GM18873 (cell line): ENCODE results near the gene ELFN2.

Source experiments
- ATAC-seq: cut with Tn5 transposase; IDR thresholded peaks from one replicate; pipeline ENCODE4 v1.9.1; 2021; ENCODE audit warnings: mild to moderate bottlenecking, moderate library complexity, moderate number of reproducible peaks; ENCODE audit not compliant: unreplicated experiment, low FRiP score

The ELFN2 gene

DNA sequence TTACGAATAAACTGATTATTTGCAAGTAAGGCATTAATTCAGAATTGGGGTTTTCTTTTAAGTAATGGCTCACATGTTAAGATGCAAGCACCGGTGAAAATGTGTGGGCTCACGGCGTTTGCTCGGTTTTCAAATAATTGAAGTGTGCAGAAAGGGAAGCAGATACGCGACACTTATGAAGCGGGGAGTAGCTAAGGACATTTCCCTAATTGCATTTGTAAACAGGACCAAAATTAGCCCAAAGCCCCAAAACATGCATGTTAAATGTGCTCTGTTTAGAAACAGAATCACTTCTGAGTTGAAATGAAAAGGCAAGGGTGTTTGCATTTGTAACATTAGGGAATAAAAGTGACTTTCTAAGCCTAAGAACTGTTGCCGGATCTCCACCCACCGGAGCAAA is 61.3 kb downstream of the ELFN2 start:
- no peak for ATAC-seq

DNA sequence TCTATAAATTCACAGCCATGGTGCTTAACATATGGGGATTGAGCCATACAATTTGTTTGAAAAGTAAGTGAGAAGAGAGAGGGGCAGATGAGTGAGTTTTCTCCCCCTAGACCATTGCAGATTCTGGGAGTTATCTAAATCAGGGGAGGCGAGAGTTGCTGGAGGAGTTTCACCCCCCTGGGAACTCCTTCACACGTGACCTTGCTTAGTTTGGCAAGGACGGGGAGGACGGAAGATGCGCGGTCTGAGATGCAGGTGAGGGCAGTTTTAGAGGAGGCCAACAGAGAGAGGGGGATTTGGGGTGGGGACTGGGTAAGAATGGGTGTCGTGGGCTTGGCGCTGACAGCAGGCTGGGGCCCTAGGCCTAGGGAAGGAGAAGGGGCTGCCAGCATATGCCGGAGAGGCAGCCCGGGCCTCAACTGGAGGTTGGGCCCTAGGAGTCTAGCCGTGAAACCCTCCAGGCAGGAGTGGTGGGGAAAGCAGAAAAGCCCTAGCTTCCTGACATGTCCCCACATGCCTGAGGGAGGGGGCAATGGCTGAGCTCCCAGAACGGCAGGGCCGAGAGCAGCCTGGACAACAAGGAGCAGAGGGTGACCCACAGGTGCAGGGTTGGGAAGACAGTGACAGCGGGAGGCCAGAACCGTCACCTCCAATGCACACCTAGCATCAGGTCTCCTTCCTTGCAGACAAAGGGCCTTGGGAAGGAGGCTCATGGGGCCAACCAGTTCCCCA is 63.9 kb downstream of the ELFN2 start:
- no peak for ATAC-seq

DNA sequence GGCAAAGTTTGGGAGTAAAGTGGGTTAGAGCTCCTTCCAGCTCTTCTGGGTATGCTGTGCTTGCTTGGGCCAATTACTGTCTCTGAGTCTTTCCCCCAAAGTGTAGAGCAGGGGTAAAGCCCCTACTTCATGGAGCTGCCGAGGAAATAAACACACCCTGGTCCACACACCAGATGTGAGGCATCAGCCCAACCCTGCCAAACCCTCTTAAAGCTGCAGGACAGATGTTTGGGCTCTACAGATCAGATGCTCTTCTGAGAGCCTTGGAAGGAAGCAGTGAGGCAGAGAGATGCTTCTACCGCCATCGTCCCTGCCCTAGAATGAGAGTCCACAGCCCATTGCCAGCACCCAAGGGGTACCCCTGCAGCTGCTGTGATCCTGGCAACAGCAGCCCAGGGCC is 64.7 kb downstream of the ELFN2 start:
- ATAC-seq, result no peak

DNA sequence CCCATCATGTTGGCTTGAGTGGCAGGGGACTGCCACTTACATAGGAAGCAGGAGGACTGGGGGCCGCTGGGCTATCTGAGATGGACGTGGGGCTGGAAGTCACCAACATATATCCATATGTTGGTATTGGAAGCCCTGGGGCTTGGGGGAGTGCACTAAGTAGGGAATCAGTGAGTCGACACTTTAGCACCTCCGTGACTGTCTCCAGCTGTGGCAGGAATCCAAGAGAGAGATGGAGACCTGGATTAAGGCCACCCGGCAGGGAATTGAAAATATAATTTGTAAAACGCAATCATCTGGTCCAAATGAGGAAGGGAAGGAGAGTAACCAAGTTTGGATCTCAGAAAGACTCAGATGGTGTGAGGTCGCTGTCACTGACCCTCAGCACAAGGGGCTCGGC is 68.4 kb downstream of the ELFN2 start:
- ATAC-seq, result no peak

DNA sequence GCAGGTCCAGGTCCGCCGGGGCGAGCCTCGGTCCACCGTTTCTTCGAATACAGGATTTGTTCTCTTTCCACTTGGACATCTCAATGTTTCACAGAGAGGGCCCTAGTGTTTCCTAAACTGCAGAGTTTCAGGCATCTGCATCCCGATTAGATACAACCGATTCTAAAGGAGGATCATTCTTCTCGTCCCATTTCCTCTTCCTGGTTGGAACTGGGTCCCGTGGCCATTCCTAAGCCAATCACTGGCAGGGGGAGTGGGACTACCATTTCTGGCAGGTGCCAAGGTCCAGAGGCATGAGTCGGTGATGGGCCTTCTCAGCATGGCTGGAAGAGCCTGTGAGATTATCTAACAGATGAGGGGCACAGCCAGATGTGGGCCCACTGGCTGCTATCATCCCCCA is 68.9 kb downstream of the ELFN2 start:
- ATAC-seq, result no peak

DNA sequence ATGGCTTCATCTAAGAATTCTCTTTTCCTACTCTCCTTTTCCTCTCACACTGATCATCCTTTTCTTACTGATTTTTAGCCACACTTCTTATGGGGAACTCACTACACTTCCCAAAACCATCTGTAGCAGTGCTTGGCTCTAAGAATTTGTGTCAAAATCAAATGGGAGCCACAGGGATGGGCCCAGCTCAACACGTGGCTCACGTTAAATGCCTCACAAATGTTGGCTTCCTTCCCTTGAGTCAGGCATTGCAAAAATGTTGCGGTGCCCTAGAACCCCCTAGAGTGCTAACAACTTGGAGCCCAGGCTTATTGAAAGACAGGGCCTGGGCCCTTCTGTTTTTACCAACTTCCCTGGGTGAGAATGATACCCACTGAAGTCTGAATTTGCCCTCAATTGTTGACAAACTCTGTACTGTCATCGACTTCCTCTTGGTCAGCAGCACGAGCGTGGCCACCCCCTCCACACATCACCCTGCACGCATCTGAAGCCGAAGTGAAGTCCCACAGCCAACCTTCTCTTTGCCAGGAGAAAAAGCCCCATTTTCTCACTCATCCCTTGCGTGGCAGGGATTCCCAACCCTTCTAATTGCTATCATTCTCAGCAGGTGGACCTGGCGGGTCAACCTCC is 69.7 kb downstream of the ELFN2 start:
- no peak for ATAC-seq

DNA sequence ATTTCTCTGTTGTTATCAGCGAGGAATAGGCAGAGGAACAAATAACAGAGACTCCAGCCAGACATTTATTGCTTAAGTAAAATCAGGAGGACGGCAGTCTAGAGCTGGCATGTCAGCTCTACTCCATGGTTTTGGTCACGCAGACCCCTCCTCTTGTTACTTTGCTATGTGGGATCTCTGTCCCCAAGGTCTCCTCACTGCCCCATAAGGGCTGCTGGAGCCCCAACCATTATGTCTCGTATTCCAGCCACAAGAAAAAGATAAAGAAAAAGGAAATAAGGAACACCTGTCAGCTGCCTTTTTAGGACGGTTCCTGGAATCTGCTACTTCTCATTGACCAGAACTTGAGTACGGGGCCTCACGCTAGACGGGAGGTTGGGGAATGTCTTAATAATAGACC is 70.4 kb downstream of the ELFN2 start:
- ATAC-seq, result no peak

DNA sequence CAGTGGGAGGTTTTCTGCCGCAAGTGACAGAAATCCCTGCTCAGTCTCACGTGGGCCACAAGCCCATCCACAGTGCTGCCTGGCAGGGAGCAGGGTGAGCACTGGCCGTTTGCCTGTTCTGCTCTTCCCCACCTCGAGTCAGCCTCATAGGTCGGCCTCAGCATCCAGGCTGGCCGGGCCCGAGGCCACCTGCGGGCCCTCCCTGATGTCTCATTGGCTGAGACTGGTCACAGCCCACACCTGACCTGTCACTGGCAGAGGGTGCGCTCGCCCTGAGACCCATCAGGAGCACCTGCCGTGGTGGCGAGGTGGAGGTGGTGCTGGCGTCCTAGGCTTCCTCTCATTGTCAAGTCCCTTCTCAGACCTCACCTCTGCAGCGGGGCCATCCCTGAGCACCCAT is 72.1 kb downstream of the ELFN2 start:
- ATAC-seq, result no peak

DNA sequence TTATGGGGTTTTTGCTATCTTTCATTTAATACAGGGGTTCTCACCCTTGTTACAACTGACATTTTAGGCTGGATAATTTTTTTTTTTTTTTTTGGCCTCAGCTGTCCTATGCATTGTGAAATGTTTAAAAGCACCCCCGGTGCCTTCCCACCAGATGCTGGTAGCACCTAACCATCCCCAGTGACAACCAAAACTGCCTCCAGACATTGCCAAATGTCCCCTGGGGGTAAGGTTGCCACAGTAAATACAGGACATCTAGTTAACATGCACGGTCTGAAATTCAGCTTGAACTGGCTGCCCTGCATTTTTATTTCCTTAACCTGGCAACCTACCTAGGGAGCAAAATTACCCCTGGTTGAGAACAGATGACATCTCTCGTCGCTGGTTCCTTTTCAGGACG is 72.6 kb downstream of the ELFN2 start:
- no peak for ATAC-seq

DNA sequence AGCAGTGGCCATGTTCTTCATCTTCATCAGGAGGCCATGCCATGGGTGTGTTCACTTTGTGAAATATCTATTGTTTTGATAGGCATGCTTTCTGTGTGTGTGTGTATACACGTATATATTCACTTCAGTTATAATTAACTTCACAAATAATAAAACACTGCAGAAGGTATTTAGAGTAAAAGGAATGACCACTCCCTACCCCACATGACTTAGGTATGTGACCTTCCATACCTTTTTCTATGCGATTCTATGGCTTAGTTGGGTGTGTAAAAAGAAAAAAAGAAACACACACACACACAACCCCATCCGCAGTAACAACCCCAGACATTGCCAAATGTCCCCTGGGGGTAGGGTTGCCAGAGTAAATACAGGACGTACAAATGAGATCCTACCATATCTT is 73.0 kb downstream of the ELFN2 start:
- no peak for ATAC-seq

DNA sequence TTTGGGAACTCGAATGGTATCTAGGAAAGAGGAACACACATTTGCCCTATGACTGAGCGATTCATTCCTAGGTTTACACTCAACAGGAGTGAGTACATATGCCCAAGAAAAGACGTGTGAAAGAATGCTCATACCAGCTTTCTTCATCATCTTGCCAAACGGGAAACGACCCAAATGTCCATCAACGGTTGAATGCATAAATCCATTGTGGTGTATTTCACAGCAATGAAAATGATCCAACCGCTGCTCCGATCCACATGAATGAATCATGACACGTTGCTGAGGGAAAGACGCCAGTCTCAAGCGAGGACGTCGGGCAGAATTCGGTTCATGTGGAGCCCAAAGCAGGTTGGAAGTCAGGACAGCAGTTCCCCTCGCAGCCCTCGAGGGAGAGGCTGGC is 73.4 kb downstream of the ELFN2 start:
- ATAC-seq, result no peak

DNA sequence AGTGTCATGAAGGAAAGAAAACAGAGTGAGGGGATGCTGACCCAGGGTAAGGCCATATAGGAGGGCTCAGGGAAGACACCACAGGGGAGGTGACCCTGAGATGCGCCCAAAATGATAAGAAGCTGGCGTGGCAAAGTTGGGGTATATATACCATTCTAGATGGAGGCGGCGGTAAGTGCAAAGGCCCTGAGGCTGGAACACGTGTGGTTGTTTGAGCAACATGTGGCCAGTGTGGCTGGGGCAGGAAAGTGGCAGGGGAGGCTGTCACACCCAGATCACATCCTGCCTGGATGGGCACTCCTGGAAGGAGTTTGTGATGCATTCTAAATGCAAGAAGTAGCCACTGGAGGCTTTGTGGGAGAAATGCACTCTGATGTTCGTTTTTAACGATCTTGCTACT is 74.8 kb downstream of the ELFN2 start:
- ATAC-seq, result no peak

DNA sequence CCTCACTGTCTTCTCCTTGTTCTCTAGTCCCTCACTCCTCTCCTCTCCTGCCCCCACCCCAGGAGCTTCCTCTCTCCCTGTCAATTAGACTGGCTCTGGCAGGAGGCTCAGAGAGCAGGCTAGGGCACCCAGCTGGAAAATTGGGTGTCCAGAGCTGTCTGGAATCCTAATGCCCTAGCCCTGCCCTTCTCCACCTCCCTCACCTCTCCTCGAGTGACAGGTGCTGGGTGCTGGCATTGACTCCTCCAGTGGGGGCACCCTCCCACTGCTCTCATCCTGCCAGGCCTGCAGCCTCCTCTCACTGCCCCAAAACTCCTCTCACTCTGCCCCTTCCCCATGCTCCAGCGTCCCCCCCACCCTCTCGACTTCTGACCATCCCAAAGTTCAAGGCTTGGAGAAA is 76.0 kb downstream of the ELFN2 start:
- ATAC-seq, result no peak

DNA sequence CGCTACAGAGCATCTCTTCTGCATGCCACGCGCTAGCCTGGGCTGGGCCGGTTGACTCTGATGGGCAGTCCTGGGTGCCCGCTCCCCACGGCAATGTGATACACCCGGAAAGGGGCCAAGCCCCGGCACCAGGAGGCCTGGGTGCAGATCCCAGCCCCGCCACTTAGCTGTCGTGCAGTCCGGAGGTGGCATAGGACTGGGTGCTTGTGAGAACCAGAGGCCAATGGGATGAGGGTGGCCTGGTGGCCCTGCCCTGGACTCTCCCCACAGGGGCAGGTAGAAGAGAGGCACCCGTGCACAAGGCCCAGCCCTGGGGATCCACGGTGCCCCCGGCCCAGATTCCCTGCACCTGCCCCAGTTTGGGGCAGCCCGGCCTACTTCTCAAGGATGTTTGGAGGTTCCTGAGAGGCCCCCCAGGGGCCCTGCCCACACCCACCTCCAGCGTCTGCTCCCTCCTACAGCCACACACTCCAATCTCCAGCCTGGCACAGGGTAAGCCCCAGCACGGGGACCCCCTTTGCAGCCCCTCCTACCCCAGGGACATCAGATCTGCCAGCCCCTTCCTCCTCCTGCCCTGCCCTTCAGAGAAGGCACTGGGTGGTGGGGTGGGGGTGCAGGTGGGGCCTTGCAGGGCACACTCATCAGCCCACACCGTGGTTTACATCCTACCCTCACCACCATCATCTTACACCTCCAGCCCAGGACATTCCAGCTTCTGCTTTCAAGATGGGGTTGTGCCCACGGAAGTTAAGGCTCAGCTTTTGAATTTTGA is 78.0 kb downstream of the ELFN2 start:
- ATAC-seq, result no peak

DNA sequence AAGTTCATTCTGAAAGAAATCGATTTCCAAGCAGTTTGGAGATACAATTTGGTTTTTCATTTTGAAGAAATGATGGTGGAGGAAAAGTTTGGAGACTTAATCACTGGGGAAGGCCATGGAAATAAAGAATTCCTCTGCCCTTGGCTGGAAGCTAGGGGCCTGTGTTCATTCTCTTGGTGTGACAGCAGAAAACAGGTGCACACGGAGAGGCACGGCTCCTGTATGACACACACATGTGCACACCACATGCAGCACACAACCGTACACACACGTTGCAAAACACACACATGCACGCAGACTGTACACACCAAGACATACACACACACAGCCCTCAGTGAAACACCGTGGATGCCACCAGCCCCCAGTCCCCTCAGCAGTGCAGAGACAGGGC is 80.8 kb downstream of the ELFN2 start:
- no peak for ATAC-seq

DNA sequence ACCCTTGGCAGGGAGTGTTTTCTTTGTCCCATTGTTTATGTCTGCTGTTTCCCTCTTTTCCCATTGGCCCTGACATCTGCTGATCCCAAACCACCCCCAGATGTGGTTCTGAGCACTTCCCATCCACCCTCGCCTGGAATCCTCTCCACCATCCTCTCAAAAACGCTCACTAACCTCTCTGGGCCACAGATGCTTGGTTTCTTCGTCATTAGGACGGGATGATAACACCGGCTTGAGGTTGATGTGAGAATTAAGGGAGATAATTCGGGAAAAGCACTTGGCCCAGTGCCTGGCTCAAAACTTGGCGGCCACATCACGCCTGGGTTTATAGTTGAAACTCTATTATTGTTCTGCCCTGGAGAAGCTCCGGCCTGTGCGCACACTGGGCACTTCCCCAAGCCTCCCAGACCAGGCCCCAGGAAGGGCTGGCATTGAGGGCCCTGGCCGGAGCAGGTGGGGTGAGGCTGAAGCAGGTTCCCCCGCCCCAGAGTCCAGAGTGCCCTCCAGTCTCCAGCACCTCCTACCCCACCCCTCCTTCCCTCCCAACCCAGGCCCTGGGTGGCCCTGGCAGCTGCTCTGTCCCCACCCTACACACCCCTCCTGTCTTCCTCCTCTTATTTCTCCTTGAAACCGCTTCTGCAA is 81.3 kb downstream of the ELFN2 start:
- no peak for ATAC-seq

DNA sequence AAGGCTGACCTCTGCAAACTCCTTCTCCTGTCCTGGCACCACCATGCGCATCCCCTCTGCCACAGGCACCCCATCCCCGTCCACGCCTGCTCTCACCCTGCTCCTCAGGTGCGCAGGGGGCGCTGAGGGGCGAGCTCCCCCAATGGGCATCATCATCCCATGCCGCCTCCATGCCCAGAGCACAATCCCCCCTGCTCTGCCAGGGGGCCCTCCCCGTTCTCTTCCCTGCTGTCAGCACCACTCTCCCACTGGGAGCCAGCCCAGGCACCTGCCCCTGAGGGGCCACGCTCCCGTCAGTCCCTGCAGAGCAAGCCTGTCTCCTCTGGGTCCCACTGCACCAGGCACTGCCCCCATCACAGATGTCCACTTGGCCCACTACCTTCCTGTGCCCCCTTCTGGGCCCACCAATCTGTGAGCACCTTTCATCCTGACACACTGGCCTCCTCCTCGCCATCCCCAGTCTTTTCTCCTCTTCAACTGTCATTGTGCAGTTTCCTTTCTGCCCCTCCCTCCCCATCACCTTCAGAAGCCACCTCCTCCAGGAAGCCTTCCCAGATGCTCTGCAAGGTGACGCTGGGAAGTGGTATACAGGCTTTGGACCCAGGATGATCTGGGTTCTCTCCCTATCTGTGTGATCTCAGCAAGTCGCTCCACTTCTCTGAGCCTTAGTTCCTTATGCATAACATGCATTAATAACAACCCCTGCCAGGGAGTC is 82.4 kb downstream of the ELFN2 start:
- ATAC-seq, result no peak

DNA sequence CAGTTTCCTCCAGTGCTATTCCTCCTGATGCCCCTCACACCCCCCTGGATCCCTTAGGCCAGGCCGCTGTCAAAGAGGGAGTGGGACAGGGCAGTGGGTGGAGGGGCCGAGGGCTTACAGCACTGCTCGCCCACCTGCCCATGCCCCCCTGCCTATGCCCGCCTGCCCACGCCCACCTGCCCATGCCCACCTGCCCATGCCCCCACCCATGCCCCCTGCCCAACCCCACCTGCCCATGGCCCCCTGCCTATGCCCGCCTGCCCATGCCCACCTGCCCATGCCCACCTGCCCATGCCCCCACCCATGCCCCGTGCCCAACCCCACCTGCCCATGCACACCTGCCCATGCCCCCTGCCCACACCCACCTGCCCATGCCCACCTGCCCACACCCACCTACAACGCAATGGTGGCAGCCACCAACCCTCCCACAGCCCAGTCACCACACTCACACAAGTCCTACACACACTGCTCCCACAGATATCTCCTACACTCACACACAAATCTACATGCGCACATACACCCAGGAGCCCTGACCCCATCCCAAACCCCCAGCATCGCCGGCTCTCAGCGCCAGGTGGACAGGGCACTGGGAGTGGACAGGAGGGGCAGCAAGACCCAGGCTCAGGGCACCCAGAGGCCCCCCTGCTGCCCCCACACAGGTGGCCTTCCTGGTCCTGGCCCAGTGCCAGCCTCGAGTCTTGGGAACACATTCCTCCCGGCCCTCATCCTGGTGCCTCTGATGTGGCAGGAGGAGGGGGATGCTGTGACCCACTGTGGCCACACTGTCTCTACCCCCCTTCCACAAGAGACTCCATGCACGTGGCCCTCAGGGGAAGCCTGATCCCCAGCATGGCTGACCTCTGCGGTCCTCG is 83.2 kb downstream of the ELFN2 start:
- ATAC-seq, result no peak

DNA sequence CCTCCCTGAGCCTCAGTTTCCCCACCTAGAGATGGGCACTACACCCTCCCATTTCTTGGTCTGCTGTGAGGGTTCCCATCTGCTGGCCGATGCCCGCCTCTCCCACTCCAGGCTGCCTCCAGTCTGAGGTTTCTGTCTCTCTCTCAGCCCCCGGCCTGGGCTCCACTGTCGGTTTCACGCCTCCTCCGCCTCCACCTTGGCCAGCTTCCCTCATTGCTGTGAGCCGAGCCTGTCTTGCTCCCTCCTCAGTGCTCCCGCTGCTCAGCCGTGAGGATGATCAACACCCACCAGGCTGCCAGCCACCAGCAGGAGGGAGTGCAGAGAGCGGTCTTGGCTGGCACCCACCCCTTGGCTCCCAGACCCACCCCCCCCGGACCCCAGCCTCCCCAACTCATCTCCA is 83.9 kb downstream of the ELFN2 start:
- ATAC-seq, result no peak

DNA sequence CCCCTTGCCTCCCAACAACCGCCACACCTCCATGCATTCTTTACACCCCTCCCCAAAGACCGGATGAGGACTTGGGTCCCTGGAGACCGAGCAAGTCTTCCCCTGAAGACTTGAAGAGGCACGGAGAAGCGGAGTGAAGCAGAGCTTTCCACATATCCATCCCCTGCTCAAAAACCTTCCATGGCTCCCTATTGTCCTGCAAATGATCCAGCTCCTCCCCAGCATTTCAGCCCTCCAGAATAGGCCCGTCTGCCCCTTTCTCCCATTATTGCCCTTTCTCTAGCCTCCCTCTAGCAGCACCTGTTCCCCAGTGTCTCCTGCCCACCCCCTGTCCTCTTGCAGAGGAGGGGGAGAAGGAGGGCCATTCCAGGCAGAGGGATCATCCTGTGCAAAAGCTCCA is 85.2 kb downstream of the ELFN2 start:
- no peak for ATAC-seq
